Stomach (tissue), 4 donors: ENCODE data around the gene NWD2.

ENCODE experiments used
- CTCF ChIP-seq, 7 experiments: fragments of 450-650 bp in 4 of 7; fragments of 200-600 bp in 3 of 7; sonication (generic) in 3 of 7; IDR thresholded peaks; one replicate each; pipeline ENCODE4 v1.5.1; 2016 to 2019; ENCODE audit warnings: antibody characterized with exemption in 7 of 7, control low read depth in 2 of 7, mild to moderate bottlenecking in 1 of 7
- EP300 ChIP-seq: sonication (generic); formaldehyde crosslinking; IDR thresholded peaks from one replicate; pipeline ENCODE4 v1.6.1; 2017; ENCODE audit warnings: antibody characterized with exemption
- POLR2A ChIP-seq, 4 donors: fragments of 450-650 bp; IDR thresholded peaks; one replicate each; pipeline ENCODE4 v1.6.1; 2016; ENCODE audit warnings: antibody characterized with exemption in 4 of 4, control low read depth in 2 of 4, mild to moderate bottlenecking in 1 of 4, moderate library complexity in 1 of 4
- POLR2AphosphoS5 ChIP-seq, 3 donors: sonication (generic); formaldehyde crosslinking; IDR thresholded peaks; one replicate each; pipeline ENCODE4 v1.6.1; 2016; ENCODE audit warnings: antibody characterized with exemption in 3 of 3

DNA sequence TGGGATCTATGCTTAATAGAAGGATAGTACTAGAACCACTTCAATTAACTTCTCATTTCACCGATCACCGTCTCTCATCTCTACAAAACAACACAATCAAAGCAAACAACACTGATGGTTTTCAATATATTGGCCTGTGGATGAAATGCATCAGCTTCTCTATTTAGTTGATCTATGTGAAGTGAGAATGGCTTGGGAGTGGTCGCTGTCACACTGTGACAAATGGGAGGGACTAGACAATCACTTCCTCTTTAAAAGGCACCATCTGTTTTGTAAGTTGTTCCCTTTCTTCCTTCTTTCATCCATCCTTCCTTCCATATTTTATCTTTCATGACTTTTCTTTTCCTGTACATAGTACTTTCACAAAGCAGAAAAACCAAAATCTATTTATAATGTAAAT, 23.9 kb upstream of the NWD2 start:
- TF ChIP-seq CTCF (IDR thresholded peaks at IDR 0.05), result no peak
- TF ChIP-seq POLR2A (IDR thresholded peaks at IDR 0.05), result no peak
- TF ChIP-seq EP300, result no peak
- TF ChIP-seq POLR2AphosphoS5 (IDR thresholded peaks at IDR 0.05), result no peak
